NCI-H1436 treated with DMSO at 0.1 percent for 48 hours (cell line): Measurements from ENCODE around the gene STOM.
"Not testable (repeated sequence)": the region's sequence is repeated elsewhere in the genome, so short reads cannot be mapped to it uniquely, and the experiment has no call there.

Experiments
- DNase-seq: peaks from one replicate; lab custom pipeline; 2025; lab: John Stamatoyannopoulos, UW

Gene STOM

DNA sequence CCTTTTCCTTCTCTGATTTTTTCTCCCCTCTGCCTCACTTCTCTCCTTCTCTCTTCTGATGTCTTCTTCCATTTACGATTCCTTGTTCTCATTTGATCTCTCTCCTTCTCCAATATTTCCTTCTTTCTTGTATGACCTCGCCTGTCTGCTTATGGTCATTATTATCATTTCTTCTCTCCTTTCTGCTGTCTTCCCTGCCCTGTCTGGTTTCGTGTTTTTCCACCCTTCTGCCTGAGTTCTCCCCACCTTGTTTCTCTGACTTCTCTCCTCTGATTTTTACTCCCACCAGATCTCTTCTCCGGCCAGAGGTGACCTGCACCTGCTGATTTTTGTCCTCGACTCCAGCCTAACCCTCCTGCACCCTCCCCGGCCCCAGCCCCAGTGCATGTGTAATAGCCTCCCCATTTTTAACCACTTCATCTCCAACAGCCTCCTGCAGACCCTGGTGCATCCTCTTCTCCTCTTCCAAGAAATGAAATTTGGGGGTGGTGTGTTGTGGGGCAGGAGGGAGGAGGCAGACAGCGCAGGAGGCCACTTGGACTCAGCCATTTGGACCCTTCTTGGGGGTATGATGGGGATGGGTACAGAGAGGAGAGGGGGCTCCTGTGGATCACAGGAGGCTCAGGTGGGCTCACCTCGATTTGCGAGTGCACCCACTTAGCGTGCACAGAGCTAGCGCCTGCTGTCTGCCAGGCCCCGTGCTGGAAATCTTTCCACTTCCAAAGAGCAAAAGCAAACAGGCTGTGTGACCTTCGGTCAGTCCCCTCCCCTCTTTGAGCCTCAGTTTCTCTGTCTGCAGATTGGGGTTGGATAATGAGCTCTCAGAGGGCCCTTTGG lies 69.5 kb downstream of the STOM start:
- no peak for DNase-seq

DNA sequence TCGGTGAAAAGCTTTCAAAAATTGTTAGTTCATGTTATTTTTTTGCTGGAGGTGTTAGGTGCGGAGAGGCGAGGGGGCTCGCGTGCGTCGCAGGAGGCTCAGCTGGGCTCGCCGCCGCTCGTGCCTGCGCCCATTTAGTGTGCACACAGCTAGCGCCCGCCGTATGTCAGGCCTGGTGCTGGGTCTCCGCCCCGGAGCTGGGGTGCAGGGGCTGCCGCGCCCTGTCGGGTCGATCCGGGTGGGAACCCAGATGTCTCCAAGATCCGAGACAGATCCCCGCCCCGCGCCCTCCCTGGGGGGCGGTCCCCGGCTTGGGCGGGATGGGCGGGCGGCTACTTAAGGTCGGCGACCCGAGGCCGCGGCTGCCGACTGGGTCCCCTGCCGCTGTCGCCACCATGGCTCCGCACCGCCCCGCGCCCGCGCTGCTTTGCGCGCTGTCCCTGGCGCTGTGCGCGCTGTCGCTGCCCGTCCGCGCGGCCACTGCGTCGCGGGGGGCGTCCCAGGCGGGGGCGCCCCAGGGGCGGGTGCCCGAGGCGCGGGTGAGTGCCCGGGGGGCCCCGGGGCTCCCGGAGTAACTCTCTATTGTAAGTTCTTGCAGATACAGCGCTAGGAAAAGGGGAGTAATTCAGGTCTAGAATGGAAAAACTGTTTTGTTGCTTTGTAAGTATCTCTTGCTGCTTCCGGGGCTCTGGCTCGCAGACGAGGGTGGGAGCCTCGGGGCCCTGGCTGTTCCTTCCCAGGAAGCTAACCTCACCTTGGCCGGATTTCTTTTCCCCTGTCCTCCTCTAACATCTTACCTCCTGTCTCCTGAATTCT lies 70.4 kb downstream of the STOM start:
- no peak for DNase-seq

DNA sequence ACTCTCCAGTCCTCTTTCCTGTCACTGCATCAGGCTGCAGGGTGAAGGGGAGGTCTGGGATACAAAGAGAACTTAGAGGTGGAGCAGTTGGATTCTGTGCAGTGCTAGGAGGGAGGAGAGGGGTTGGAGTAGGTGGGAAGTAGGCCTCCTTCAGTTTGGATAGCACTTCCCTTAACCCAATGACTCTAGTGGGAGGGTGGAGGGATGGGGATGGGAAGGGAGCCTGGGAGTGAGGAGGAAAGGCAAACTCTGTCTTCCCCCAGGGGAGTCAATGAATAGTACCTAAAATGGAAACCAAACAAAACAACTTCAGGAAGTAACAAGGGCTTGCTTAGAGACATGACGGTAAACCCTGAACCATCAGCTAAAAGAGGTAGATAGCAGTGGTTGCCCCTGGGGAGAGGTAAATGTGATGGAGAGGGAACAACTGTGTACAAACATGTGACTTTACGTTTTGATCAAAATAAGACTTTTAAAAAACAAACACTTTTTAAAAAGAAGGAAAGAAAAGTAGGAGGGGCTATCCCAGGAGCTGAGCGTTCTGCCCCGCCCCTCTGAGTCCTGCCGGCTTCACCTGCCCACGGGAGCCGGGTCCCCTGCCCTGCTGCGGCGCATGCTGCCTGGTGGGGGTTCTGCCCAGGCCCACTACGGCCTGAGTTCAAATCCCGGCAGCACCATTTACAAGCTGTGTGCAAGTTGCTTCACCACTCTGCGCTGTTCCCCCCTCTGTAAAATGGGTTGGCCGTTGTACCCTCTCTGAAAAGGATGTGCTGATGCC lies 71.2 kb downstream of the STOM start:
- no peak for DNase-seq

DNA sequence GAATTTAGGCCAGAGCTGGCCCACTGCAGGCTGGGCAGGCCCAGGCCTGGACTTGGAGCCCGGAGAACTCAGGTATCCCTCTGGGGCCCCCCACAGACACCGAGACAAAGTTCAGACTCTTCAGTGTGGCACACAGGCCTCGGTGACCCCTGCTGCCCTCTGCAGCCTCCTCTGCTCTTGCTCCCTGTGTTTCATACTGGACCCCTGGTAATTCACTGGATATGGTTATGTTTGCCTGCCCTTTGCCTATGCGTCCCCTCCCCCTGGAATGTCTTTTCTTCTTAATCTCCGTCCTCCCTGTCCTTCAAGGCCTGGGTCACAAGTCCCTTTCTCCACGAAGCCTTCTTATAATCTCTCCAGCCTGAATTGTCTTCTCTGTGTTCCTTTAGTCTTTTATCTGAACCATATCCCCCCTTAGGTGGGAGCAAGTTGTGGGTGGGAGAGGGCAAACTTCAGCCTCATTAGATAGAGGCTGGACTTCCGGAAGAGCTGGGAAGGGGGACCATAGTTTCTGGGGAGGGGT lies 72.0 kb downstream of the STOM start:
- no peak for DNase-seq

DNA sequence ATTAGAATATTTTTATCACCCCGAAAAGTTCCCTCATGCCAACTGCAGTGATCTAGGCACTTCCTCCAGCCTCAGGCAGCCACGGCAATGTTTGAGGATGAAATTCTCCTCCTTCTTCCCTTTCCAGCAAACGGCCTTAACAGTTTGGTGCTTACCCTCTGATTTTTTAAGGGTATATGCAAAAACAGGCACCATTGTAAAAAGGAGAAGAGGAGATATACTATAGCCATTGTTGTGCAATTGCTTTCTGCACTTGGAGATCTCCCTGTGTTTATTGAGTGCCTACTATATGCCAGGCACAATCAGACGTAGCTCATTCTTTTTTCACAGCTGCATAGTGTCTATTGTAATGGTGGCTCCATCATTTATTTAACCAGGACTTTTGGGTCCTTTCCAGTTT lies 72.7 kb downstream of the STOM start:
- no peak for DNase-seq

DNA sequence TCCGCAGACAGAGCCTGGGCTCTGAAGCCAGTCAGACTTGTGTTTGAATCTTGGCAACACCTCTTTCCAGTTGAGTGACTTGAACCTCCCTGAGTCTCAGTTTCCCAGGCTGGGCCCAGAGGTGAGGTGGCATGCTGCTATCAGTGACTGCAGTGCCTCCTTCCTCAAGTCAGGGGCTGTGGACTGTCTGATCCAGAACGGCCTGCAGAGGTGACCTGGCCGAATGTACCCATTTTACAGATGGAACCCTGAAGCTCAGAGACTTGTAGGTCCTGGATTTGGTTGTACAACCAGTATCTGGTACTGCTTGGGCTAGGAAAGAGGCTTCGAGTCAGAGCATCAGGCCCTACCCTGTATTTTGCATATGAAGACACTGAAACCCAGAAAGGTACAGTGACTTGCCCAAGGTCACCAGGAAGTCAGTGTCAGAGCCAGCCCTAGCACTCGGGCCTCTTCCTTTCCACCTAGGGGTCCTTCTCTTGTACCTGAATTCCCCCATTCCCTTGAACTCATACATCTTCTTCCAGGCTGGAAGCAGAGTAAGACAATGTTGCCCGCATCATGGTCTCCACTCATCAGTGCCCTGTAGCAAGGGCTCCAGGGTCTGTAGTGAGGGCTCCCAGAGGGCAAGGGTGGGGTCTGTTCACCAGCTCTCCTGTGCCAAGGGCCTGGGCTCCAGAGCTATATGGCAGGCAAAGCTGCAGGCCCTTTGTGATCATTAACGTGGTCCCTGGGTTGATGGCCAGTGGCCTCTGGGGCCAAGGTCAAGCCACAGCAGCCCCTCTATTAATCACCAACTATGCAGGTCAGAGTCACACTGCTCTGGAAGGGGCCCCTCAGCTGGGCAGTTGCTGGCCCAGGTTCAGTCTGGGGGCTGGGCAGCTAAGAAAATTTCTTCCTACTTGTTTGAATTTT lies 73.6 kb downstream of the STOM start:
- no peak for DNase-seq

DNA sequence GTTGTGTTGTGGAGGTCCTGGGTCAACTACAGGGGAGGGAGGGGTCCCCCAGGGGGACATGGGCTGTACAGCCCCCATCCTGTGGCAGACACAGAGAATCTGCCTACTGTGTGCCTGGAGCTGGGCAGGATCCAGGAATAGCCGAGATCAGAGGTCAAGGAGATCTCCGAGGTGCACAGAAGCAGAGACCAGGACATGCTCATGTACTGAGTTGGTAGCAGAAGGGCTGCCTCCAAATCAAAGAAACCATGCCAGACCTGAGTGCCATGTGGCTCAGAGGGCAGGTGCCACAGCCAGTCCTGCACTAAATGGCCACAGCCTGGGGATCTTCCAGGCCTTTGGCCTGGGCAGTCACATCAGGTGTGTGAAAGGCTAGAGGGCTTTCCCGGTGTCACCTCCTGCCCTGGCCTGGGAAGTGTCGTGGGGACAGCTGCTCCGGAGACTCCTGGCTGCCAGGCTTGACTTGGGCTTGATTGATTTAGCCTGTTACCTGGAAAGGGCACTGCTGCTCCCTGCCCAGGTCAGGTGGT lies 74.3 kb downstream of the STOM start:
- no peak for DNase-seq

DNA sequence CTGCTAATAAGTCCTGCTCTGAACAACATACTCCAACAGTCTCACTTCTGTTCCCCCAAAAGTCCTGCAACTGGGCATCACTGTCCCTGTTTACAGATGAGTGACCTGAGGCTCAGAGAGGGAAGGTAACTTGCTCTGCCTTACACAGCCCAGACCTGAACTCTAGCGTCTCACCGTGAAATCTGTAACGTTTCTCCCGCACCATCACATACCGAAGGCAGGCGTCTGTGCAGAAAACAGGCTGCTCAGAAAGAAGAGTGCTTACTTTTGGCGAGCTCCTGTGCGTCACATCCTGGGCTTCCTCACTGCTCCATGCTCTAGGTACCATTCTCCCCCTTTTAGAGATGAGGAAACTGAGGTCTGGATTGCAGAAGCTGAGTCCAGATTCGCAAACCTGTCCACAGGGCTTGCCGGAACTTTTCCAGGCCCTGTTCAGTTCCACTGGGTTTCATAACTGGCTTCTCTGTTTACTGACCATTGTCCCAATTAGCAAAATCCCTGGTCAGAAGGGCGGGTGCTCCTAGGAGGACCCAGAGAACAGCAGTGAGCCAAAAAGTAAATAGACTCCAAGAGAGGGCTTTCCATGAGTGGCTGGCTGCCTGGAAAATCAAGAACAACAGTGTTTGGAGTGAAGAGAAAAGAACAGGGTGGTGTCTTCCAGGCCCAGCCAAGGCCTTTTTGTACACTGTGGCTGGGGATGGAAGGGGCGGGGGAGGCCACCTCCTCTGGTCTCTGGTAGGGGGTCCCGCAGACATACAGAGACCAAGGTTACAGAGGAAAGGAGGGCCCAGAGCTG lies 75.0 kb downstream of the STOM start:
- no peak for DNase-seq

DNA sequence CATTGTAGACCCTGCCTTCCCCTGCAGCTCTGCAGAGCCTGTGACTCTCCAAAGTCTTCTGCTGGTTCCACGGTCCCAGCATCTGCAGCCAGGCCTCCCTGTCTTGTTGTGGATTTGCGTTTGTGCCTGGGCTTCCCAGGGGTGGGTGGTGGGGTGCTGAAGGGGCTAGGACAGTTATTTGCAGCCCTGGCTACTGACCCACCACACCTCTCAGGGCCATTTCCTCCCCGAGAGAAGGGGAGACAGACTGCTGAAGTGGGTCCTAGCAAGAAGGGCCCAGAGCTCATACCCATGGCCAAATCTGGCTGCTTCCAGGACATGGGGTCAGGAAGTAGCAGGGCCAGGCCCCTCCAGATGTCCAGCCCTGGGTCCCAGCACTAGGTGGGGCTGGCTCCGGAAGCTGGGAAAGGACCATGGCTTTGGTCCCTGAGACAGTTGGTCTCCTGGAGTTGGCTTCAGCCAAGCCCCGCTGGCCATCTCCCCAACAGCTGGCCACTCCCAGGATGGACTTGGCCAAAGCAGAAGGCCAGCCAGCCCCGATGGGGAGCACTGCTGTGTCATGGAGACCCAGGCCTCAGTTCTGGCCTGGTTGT lies 75.8 kb downstream of the STOM start:
- no peak for DNase-seq

DNA sequence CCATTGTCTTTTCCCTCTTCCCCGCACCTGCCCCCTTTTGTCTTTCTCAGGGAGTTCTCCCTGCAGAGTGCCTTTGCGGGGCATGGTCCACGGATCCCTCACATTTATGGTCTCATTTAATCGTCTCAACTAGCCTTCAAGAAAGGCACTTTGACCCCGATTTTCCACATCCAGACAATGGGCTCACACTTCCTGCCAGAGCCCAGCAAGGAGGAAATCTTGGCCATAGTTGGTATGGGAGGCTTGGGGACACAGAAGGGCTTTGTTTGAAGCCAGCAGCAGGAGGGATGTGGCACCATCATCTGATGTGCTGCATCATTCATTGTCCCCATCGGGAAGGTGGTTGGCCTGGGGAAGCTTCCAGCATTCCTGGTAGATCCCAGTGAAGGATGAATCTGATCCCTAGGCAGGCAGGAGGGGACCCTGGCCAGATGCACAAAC lies 77.2 kb downstream of the STOM start:
- DNase-seq = no peak

DNA sequence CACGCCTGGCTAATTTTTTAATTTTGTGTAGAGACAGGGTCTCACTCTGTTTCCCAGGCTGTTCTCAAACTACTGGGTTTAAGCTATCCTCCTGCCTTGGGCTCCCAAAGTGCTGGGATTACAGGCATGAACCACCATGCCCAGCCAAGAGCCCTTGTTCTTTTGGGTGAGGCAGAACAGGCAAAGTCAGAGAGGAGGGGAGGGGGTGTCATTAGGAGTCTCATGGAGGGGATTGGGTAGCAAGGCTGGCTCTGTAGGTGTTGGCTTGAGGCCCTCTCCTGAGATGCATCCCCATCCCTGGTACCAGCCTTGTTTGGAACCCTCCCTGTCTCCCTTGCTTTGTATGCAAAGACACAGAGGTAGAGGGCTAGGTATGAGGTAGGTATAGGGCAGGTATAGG lies 78.0 kb downstream of the STOM start:
- no peak for DNase-seq

DNA sequence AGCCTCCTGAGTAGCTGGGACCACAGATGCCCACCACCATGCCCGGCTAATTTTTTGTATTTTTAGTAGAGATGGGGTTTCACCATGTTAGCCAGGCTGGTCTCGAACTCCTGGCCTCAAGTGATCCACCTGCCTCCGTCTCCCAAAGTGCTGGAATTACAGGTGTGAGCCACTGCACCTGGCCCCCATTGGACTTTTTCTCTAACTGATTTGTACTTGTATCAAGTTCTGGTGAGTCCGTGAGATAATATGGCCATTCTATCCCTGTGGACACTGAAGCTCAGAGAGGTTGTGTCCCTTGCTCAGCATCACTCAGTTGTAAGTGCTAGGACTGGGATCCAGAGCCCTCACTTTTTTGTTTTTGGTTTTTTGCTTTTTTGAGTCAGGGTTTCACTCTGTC lies 78.5 kb downstream of the STOM start:
- not testable (repeated sequence) for DNase-seq

DNA sequence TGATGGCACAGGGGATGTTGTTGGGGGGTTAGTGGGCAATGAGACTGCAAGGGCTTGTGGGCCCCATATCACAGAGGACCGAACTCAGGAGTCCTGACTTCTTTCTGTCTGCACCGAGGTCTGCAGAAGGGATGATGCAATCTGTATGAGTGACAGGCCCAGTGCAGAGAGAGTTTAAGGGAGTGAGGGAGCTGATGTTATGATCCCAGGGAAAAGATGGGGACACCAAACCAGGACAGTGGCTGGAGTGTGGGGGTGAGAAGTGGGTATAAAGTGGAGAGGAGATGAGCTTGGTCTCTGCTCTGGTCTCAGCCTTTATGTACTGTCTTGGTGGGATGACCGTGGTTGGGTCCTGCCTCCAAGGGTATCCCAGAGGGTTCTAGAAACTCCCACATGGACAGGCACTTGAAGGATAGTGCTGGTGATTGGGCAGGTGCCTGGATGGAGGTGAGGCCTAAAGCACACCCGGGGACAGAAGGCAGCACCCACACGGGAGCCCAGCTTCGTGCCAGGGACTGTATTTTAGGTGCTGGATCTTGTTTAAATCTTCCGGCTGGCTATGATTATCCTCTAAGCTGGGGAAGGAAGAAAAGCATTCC lies 80.2 kb downstream of the STOM start:
- no peak for DNase-seq

DNA sequence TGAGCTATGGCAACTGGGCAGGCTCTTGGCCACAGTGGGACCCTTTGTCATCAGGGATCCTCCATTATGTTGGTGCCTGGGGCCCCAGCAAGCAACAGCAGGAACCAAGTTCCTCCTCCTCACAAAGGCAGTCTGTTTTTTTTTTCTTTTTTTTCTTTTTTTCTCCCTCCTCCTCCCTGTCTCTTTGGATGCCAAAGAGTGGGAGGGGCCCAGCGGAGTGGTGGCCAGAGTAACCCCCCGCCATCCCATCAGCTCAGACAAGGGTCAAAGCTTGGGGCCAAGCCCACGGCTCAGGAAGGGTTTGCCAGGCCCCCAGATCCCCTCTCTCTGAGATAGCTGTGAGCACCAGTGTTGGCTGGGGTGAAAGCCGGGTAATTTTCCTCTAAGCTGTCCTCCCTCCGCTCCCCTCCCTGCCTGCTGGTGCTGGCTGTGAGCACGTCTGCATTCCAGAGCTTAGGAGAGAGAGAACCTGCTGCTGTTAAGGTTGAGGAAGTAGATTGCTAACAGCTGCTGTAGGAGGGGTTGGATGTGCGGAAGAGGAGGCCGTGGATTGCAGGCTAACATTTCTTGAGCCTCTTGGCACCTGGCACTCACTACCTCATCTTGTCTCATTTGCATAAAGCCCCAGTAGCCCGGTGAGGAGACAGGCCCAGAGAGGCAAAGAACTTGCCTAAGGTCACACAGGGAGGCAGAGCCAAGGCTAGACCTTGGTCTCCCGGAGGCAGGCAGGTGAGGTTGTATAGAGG lies 80.9 kb downstream of the STOM start:
- no peak for DNase-seq
